SU-DHL-6 (cell line): ENCODE results near the gene IFNA17.
"Not testable (repeated sequence)": the region's sequence is repeated elsewhere in the genome, so short reads cannot be mapped to it uniquely, and the experiment has no call there.

Source experiments
- H2AFZ ChIP-seq: fragments of 200-600 bp; sonication (generic); 2 replicates; pipeline ENCODE4 v1.6.1; 2014; ENCODE audit warnings: low read depth, mild to moderate bottlenecking, moderate library complexity, mixed read lengths, antibody characterized with exemption, low read length; ENCODE audit not compliant: severe bottlenecking
- H3F3A ChIP-seq: fragments of 200-600 bp; shearing (Covaris generic); 2 replicates; pipeline ENCODE4 v1.6.0; 2016; ENCODE audit warnings: antibody characterized with exemption, mild to moderate bottlenecking; ENCODE audit not compliant: insufficient read depth
- H3K27ac ChIP-seq: fragments of 200-600 bp; sonication (generic); 2 replicates; pipeline ENCODE4 v1.5.1; 2016; ENCODE audit warnings: low read depth, mild to moderate bottlenecking, low read length, moderate library complexity, mixed read lengths
- H3K27me3 ChIP-seq: fragments of 200-600 bp; sonication (generic), shearing (Covaris generic); 2 replicates; pipeline ENCODE4 v1.6.0; 2014; ENCODE audit warnings: mild to moderate bottlenecking, low read length
- H3K36me3 ChIP-seq: fragments of 200-600 bp; sonication (generic); 2 replicates; pipeline ENCODE4 v1.6.1; 2014; ENCODE audit warnings: mild to moderate bottlenecking, low read length, mixed read lengths
- H3K4me2 ChIP-seq: fragments of 300-600, 200-600 bp; shearing (Covaris generic), sonication (generic); 2 replicates; pipeline ENCODE4 v1.6.0; 2014; ENCODE audit warnings: low read length, low read depth, mild to moderate bottlenecking; ENCODE audit not compliant: poor library complexity, severe bottlenecking
- H3K4me3 ChIP-seq: fragments of 200-600 bp; sonication (generic); 2 replicates; pipeline ENCODE4 v1.5.1; 2014; ENCODE audit warnings: antibody characterized with exemption, low read length, mild to moderate bottlenecking, mixed read lengths; ENCODE audit not compliant: insufficient read depth, poor library complexity, severe bottlenecking
- H3K79me2 ChIP-seq: fragments of 200-600 bp; sonication (generic); 2 replicates; pipeline ENCODE4 v1.6.1; 2014; ENCODE audit warnings: mild to moderate bottlenecking, low read length, moderate library complexity; ENCODE audit not compliant: insufficient read depth
- H3K9ac ChIP-seq: fragments of 200-600 bp; sonication (generic); 2 replicates; pipeline ENCODE4 v1.7.0; 2014; ENCODE audit warnings: mild to moderate bottlenecking, low read length
- H3K9me2 ChIP-seq: fragments of 200-600 bp; sonication (generic); replicated peaks from 2 replicates; pipeline ENCODE4 v1.6.1; 2014; ENCODE audit warnings: low read length; ENCODE audit not compliant: insufficient read depth
- H3K9me3 ChIP-seq: fragments of 200-600 bp; sonication (generic); 2 replicates; pipeline ENCODE4 v1.6.1; 2014; ENCODE audit warnings: low read length, mixed read lengths; ENCODE audit not compliant: insufficient read depth
- H4K20me1 ChIP-seq: fragments of 200-600 bp; sonication (generic); 2 replicates; pipeline ENCODE4 v1.6.1; 2014; ENCODE audit warnings: low read depth, mild to moderate bottlenecking, antibody characterized with exemption, low read length, moderate library complexity, mixed read lengths
- CTCF ChIP-seq: fragments of 200-600 bp; sonication (generic); IDR thresholded peaks from one replicate; pipeline ENCODE4 v1.5.1; 2017; ENCODE audit warnings: antibody characterized with exemption, mild to moderate bottlenecking, low read length, moderate library complexity; ENCODE audit not compliant: insufficient read depth, poor library complexity, severe bottlenecking
- EZH2phosphoT487 ChIP-seq: fragments of 200-600 bp; sonication (generic), shearing (Covaris generic); conservative IDR thresholded peaks from 2 replicates; pipeline ENCODE4 v1.6.1; 2018; ENCODE audit warnings: mild to moderate bottlenecking, antibody characterized with exemption, low read length, moderate library complexity, mixed read lengths

IFNA17 gene

GRCh38 chr9:21210311-21210710 is 17.7 kb downstream of the IFNA17 start:
- Histone ChIP-seq H4K20me1 (no peaks in the 10 kb centered on the region), H3K27me3 (no peaks in the 10 kb centered on the region), H3F3A (no peaks in the 10 kb centered on the region), H3K4me3 (no peak overlapping the region), H3K9me3 (no peaks in the 10 kb centered on the region), H2AFZ (no peak overlapping the region), H3K36me3 (no peaks in the 10 kb centered on the region), H3K4me2 (no peak overlapping the region), H3K79me2 (no peaks in the 10 kb centered on the region), H3K9ac (no peak overlapping the region), H3K9me2 (no peaks in the 10 kb centered on the region), H3K27ac (no peak overlapping the region)
- TF ChIP-seq EZH2phosphoT487 (no peak), CTCF (no peak)

- H4K20me1 ChIP-seq, H3K9me3 ChIP-seq, H3K4me2 ChIP-seq, H3K27ac ChIP-seq, H3F3A ChIP-seq, H3K4me3 ChIP-seq, H3K9ac ChIP-seq, H2AFZ ChIP-seq, H3K27me3 ChIP-seq, H3K79me2 ChIP-seq, H3K36me3 ChIP-seq, H3K9me2 ChIP-seq: not testable (repeated sequence)
Measured at GRCh38 chr9:21207043-21207442, 21.0 kb downstream of the IFNA17 start, which contains the start of gene IFNA10. Gene IFNA10 (minus strand): TSS chr9:21207143. CDS start chr9:21207097, 46 bp downstream.

GRCh38 chr9:21205204-21205603 is 22.8 kb downstream of the IFNA17 start:
- TF ChIP-seq EZH2phosphoT487, result no peak
- no peak for TF ChIP-seq CTCF
- Histone ChIP-seq H3K79me2 (no peaks in the 10 kb centered on the region), H4K20me1 (no peaks in the 10 kb centered on the region), H3K9me2 (no peaks in the 10 kb centered on the region), H3F3A (no peaks in the 10 kb centered on the region), H2AFZ (no peak overlapping the region), H3K9me3 (no peaks in the 10 kb centered on the region), H3K27me3 (no peaks in the 10 kb centered on the region), H3K27ac (no peak overlapping the region), H3K4me3 (no peak overlapping the region), H3K9ac (no peak overlapping the region), H3K4me2 (no peak overlapping the region), H3K36me3 (no peaks in the 10 kb centered on the region)

GRCh38 chr9:21202105-21202504 is 25.9 kb downstream of the IFNA17 start, which contains the start of gene IFNA7:
Gene IFNA7 (minus strand): TSS chr9:21202205. CDS start chr9:21202165, 40 bp downstream.
- not testable (repeated sequence) for H4K20me1 ChIP-seq, H3K4me2 ChIP-seq, H3F3A ChIP-seq, H3K9me2 ChIP-seq, H3K27ac ChIP-seq, H3K9me3 ChIP-seq, H3K4me3 ChIP-seq, H3K9ac ChIP-seq, H3K27me3 ChIP-seq, H3K79me2 ChIP-seq, H3K36me3 ChIP-seq, H2AFZ ChIP-seq
